Measurements from ENCODE around the gene MPC1L.
"Not testable (repeated sequence)": the region's sequence is repeated elsewhere in the genome, so short reads cannot be mapped to it uniquely, and the experiment has no call there.

The MPC1L gene

GRCh38 chrX:40623139-40623536, at the start of gene MPC1L:
Gene MPC1L (plus strand): TSS chrX:40623428. CDS start chrX:40623566, 138 bp downstream.
- no peak for DNase-seq (ENCODE audit: low spot score)

DNA sequence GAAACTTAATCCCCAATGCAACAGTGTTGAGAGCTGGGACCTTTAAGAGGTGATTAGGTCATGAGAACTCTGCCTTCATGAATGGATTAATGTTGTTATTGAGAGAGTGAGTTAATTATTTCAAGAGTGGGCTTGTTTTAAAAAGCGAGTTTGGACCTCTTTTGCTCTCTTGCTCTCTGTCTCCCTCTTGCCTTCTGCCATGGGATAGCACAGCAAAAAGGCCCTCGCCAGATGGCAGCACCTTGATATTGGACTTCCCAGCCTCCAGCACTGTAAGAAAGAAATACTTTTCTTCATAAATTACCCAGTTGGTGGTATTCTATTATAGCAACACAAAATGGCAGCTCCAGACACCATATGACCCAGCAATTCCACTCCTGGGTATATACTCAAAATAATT, 49.5 kb upstream of the MPC1L start:
- no peak for DNase-seq (ENCODE audit: low spot score)

GRCh38 chrX:40575411-40575810, 47.8 kb upstream of the MPC1L start:
- not testable (repeated sequence) for DNase-seq (ENCODE audit: low spot score)

DNA sequence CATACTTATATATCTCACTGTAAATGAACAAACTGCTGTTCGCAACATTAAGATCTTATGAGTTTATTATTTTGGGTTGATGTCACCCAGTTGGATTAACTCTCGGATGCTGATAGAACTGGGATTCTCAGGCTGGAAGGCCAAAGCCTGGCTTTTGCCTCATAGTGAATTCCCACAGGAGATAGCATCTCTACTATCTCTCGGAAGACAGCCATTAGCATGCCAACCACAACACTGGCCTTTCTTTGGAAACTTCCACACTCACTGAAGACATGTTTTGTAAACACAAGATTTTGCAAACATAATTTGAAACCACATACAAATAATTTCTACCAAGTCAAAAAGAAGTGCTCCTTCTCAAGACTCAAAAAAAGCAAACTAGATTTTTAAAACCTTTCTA, 46.9 kb upstream of the MPC1L start:
- no peak for DNase-seq (ENCODE audit: low spot score)

GRCh38 chrX:40578039-40578695, 45.1 kb upstream of the MPC1L start:
- peak; percentile 9 for DNase-seq (ENCODE audit: low spot score)

DNA sequence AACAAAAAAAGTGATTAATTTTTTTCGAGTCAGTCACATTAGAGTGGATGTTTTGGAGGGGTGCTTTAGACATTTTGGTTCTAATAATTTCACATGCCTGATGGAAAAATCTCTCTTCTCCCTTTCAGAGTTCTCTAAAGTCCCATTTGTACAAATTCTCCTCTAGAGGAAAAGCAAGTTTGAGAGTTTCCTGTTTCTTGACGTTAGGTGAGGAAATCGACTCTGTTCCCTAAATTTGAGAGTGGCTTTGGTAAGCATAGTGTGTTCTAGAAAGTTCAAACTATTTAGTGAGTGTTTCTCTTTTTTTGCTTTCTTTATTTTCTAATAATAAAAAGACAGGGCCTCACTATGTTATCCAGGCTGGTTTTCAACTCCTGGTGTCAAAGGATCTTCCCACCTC, 44.1 kb upstream of the MPC1L start:
- no peak for DNase-seq (ENCODE audit: low spot score)

DNA sequence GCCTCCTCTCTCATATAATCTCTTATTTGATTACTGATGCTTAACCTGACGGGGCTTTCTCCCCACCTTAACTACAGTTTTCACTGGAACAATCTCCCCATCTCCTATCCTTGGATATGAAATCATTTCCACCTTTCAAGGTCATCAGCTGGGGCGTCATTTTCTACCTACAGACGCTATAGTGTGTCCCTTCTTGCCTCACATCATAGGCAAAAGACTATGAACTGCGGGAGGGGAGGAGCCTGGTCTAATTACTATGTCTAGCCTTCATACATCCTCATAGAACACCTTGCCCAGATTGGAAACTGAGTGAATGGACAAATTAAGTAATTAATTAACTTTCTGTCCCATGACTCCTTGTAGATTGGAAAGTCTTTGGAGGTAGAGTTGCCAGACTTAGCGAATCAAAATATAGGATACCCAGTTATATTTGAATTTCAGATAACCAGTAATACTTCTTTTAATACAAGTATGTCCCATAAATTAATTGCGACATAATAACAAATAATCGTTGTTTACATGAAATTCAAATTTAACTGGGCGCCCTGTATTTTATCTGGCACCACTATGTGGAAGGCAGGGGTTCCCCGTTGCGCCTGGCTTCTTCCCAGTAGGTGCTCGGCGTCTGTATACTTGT, 43.2 kb upstream of the MPC1L start:
- no peak for DNase-seq (ENCODE audit: low spot score)

DNA sequence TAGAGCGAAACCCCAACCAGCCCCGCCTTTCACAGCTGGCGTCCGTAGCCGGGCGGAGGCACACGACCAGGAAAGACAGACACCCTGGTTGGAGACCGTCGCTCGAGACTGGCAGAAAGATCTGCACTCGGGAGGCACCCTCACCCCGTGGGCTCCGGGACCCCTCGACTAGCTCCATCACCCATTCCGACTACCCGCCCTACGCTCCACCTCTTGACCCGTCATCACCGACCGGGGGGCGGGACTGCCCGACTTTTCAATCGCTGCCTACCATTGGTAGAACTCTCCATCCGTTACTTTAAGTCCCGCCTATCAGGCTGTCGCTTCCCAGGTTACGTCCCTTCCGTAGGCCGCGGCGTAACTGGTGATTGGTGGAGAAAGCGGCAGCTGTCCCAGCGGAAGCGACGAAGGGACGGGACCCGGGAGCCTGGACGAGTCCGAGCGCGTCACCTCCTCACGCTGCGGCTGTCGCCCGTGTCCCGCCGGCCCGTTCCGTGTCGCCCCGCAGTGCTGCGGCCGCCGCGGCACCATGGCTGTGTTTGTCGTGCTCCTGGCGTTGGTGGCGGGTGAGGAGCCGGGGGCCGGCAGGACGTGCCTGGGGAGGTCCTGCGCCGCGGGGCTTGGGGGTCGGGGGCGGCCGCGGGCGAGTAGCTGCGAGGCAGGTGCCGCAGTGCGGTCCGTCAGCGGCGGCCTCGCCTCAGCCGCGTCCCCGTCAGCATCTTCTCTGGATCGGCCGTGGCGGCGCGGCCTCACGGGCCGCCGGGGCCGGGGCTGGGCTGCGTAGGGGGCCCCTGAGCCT, 42.5 kb upstream of the MPC1L start, which contains the start of gene ATP6AP2:
Gene ATP6AP2, plus strand, starts transcription at position 434 of the 799 bp plus-strand sequence. Its CDS starts 96 bp downstream, at position 530.
- peak; percentile 56 for DNase-seq (ENCODE audit: low spot score)

DNA sequence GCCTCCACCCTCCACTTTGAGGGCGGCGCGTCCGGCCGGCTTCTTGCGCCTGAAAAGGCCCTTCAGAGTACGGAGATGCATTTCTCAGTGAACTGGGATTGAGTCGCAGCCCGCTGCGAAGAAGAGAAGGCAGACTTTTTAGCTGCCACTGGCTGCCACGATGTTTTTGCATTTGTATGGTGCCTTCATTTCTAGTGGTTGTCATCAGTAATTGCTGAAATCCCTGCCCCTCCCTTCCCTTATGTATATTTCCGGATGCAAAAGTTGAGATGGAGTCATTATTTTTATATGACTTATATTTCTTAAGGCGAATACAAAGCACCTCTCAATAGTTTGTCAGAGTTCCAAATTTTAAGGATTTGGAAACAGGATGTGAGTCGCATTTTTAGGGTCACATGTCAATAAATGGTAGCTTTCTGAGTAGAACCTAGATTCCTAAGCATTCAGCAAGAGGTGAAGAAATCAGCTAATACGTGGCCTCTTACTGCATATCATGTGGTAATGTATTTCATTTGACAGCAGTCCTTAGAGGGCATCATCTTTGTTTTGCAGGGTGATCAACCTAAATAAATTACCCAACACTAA, 41.8 kb upstream of the MPC1L start:
- DNase-seq (ENCODE audit: low spot score) = no peak

DNA sequence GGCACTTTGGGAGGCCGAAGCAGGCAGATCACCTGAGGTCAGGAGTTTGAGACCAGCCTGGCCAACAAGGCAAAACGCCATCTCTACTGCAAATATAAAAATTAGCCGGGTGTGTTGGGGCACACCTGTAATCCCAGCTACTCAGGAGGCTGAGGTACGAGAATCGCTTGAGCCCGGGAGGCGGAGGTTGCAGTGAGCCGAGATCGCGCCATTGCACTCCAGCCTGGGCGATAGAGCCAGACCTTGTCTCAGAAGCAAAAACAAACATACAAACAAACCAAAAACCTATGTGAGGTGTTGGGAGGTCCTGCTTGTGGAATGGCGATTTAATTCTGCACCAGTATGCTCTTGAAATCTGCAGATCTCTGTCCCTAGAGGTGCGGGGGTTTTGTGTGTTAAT, 41.0 kb upstream of the MPC1L start:
- DNase-seq (ENCODE audit: low spot score) = not testable (repeated sequence)

- no peak for DNase-seq (ENCODE audit: low spot score)
These were observed 40.4 kb upstream of the MPC1L start for GRCh38 chrX:40582811-40583210.

DNA sequence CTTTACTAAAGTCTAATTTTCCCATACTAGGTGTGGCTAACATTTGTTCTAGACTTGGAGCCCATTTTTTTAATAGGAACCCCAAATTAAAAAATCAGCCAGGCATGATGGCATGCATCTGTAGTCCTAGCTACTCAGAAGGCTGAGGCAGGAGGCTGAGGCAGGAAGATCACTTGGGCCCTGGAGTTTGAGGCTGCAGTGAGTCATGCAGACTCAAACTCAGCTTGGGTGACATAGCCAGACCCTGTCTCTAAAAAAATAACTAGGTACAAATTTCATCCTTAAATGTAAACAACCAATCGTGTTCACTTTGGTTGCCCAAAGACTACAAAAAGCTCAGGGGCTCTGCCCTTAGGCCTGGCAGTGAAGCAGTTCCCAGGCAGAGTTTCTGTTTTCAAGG, 35.6 kb upstream of the MPC1L start:
- DNase-seq (ENCODE audit: low spot score) = not testable (repeated sequence)

- DNase-seq (ENCODE audit: low spot score) = not testable (repeated sequence)
These were observed 33.5 kb upstream of the MPC1L start for GRCh38 chrX:40589616-40590321.

DNA sequence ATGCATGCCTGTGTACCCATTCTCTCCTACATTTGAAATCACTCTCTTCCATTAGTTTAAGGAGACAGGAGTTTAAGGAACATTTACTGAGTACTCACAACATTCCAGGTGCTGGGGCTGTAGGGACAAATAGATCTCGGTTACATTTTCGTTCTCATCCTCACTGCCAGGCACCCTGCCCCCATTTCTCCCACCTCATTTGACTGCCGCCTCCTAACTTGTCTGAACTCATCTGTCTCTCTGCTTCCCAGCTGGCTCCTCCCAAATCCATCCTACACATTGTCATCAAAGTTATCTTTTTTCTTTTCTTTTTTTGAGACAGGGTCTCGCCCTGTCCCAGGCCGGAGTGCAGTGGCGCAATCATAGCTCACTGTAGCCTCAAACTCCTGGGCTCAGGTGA, 19.8 kb upstream of the MPC1L start:
- DNase-seq (ENCODE audit: low spot score) = no peak

- no peak for DNase-seq (ENCODE audit: low spot score)
These were observed 15.8 kb upstream of the MPC1L start for GRCh38 chrX:40607381-40607780.

- no peak for DNase-seq (ENCODE audit: low spot score)
These were observed 10.7 kb upstream of the MPC1L start for GRCh38 chrX:40612511-40612910.

GRCh38 chrX:40615976-40616375, 7.3 kb upstream of the MPC1L start:
- DNase-seq (ENCODE audit: low spot score) = no peak

GRCh38 chrX:40617566-40617965, 5.7 kb upstream of the MPC1L start:
- DNase-seq (ENCODE audit: low spot score) = no peak

DNA sequence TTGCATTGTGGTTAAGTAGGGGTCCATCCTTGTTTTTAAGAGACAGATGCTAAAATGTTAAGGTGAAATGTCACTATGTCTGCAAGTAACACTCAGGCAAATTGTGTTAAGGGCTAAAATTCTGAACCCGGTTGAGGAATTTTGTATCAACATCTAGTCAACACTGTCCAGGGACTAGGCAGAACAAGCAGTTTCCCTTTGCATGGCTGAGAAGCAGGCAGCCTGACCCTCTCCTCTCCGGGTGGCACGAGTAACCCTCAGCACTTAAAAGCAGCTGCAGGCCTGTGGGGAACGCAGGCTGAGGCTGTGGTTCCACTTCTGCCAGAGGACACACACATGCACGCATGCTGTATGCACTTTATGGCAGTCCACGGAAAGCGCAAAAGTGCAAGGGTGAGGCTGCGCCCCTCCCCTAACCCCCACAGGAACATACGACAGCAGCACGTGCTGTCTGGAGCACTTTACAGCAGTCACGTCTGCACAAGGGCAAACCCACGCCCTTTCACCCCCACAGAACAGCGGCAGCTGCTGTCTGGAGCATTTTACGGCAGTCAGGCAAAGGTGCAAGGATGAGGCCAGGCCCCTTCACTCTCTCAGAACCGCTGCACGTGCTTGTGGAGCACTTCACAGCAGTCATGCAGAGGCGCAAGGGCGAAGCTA, 619 bp upstream of the MPC1L start:
- no peak for DNase-seq (ENCODE audit: low spot score)

- DNase-seq (ENCODE audit: low spot score) = no peak
These were observed 437 bp downstream of the MPC1L start for GRCh38 chrX:40623665-40624064.

GRCh38 chrX:40625294-40625693, 2.1 kb downstream of the MPC1L start:
- no peak for DNase-seq (ENCODE audit: low spot score)
